GM04504 (cell line): ENCODE results near the gene TTLL8.

Source experiments
- DNase-seq: peaks from one replicate; pipeline ENCODE4 v3.0.0-alpha.2; 2012; ENCODE audit warnings: low read depth

TTLL8 gene

DNA sequence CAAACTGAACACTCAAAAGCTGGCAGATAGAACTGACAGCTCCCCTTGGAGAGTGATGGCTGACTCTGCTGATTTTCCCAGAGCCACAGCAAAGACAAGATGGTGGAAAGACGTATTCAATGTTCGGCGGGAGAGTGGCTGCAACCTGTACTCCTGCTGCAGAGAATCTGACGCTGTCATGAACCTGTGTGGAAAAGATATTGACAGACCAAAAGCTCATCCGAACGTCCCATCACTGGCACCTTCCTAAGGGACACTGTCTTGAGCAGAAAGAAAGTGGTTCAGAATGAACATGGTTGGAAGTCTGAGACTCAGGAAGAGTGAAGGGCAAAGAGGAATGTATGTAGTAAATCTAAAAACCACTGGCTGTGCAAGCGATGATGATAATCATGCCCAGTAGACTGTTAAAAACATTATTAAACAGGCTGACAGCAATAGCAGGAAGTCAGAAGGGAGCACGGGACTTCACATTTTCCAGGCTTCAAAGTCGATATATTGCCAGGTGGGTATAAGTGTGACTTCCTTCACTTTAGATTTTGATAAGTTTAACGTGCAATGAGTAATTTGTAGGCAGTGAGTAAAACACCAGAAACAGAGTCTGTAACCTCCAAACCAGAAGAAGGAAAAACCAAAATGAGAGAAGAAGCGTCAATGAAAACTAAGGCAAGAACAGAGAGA lies 39.4 kb downstream of the TTLL8 start:
- DNase-seq, result no peak

DNA sequence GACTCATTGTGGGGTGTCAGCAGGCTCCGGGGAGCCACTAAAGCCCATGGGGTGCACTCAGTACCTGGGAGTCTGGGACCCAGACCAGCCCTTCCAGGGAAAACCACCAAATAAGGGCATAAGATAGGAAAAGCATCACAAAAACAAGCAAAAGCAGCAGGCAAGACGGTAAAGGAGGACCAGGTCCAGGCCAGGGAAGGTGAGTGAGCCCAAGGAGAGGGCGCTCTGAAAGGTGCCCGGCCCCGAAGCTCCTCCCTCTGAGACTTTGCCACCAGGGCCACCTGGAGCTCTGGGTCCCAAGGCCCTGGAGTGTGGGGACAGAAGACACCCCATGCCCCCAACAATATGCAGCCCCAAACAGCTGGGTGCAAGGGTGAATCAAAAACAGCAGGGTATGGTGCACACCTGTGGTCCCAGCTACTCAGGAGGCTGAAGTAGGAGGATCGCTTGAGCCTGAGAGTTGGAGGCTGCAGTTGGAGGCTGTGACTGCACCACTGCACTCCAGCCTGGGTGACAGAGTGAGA lies 40.3 kb downstream of the TTLL8 start:
- DNase-seq, result no peak

- DNase-seq, result no peak
These were observed 41.0 kb downstream of the TTLL8 start for GRCh38 chr22:50016988-50017700.

DNA sequence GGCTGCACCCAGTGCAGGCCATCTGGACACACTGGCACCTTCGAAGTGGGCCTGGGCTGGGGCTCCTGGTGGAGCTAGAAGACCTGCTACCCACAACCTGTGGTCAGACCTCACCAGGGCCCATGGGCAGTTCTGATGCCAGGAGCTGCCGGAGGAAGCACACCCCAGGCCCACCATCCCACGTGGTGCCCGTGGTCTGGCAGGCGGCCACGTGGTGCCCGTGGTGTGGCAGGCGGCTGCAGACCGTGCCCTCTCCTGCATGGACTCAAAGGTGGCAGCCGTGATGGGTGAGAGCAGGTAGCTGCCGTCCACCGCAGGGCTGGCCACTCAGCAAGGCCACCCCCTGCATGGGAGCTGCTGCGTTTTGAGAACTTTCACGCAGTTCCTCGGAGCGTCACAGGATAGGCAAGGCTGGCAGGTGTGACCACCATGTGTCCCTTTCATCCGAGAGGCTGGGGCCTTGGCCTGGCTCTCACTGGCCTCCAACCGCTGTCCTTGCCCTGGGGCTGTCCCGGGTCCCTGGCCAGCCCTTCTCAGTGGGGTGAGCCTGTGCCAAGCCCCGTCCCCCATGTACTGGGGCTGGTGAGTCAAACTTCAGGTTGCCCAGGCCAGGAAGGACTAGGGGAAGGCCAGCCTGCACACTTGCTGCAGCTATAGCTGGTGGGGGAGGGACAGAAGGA lies 41.6 kb downstream of the TTLL8 start:
- DNase-seq, result no peak

DNA sequence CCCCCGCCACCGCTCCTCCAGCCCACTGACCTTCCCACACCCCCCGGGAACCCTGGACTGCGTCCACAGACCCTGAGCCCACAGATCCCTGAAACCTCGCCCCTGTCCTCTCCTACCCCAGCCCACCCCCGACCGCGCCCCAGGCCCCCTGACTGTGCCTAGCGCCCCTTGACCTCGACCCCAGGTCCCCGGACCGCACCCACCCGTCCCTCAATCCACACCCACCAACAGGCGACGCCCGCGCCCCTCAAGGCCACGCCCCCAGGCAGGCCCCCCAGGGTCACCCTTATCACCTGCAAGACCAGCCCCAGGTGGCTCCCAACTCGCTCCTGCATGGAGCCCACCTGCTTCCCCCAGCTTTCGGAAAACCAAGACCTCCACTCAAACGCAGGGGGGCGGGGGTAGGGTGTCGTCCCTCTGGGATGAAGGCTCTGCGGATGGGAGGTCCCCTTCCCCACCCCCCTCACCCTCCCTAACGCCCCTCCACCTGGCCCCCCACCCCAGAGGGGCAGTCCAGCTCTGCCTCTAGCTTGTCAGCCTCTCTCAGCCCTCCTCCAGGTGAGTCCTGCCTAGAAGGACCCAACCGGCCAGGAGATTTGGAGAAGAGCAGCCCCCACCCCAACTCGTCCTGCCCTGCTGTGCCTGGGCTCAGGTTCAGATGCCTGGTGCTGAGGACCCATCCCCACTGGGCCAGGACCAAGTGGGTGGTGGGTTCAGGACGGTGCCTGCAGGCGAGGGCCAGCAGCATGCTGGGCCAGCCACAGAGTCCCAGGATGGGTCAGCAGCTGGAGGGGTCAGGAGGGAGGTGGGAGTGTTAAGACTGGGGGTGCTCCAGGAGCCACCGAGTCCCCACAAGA lies 42.4 kb downstream of the TTLL8 start:
- DNase-seq, result no peak

DNA sequence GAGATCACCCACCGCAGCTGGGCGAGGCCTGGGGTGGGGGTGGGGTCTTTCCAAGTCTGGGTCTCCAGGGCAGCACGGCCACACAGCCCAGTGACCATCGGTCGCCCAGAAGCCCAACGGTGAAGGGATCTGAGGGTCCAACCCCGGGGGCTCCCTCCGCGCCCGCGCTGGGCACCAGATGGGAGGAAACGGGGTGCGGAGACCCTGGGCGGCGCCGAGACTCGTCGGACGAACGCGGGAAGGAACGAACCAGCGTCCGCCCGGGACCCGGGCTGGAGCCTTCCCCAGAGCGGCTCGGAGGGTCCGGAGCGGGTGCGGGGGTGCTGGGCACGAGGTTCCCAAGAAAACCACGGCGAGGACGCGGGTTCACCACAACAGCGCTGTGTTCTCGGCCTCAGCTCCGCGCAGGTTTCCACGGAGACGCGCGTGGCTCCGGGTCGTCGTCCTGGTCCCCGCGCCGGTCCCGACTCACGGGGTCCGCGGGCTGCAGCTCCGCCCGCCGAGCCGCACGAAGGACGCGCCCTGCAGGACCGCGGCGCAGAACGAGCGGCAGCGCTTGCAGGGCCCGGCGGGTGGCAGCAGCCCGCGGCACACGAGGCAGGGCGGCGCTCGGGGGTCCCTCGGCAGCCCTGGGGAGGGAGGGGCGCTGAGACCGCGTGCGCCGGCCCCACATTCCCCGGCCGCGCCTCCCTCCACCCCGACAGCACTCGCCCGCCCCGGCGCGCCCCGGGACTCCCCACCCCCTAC lies 43.3 kb downstream of the TTLL8 start:
- DNase-seq, result no peak

- DNase-seq, result no peak
These were observed 44.0 kb downstream of the TTLL8 start for GRCh38 chr22:50014053-50014501.

GRCh38 chr22:50012211-50013181 lies 45.6 kb downstream of the TTLL8 start, which contains the start of gene IL17REL:
Gene IL17REL, minus strand, starts transcription at chr22:50012765. Its CDS starts 119 bp downstream, at chr22:50012646.
- no peak for DNase-seq

- DNase-seq, result no peak
These were observed 46.5 kb downstream of the TTLL8 start for GRCh38 chr22:50011447-50012210.

GRCh38 chr22:50010676-50011446 lies 47.2 kb downstream of the TTLL8 start:
- DNase-seq, result no peak

DNA sequence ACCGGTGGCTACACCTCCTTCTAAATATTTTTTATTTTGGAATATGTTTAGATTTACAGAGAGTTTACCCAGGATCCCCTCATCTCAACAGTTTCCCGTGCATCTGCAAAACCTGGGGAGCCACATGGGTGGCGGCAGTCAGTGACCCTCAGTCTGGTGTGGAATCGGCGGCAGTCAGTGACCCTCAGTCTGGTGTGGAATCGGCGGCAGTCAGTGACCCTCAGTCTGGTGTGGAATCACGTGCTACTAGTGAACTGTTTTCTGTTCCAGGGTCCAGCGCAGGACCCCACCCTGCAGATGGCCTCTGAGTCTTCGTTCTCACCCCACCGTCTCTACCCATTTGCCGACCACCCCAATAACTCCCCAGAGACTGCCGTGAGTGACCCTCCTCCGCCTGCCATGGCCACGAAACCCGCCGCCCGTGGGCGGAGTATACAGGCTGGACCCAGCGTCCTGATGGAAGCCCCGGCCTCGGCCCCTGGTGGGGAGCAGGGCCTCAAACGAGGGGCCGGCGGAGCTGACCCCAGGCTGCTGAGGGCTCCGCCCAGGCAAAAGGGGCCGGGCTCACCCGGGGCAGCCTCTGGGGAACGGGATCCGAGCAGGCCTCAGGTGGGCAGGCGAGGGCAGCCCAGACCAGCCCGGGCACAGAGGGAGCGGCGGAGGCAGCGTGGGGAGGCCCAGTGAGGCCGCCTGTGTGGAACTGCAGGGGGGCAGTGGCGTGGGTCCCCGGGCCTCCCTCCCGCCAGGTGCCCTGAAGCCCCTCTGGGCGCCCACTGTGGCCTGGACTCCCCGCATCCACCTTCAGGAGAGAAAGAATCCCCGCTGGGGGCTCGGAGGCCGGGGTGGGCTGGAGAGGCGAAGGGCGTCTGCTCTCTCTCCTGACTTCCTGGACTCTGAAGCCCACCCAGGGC lies 48.1 kb downstream of the TTLL8 start:
- DNase-seq, result no peak

GRCh38 chr22:50009251-50009650 lies 48.8 kb downstream of the TTLL8 start:
- DNase-seq, result no peak

DNA sequence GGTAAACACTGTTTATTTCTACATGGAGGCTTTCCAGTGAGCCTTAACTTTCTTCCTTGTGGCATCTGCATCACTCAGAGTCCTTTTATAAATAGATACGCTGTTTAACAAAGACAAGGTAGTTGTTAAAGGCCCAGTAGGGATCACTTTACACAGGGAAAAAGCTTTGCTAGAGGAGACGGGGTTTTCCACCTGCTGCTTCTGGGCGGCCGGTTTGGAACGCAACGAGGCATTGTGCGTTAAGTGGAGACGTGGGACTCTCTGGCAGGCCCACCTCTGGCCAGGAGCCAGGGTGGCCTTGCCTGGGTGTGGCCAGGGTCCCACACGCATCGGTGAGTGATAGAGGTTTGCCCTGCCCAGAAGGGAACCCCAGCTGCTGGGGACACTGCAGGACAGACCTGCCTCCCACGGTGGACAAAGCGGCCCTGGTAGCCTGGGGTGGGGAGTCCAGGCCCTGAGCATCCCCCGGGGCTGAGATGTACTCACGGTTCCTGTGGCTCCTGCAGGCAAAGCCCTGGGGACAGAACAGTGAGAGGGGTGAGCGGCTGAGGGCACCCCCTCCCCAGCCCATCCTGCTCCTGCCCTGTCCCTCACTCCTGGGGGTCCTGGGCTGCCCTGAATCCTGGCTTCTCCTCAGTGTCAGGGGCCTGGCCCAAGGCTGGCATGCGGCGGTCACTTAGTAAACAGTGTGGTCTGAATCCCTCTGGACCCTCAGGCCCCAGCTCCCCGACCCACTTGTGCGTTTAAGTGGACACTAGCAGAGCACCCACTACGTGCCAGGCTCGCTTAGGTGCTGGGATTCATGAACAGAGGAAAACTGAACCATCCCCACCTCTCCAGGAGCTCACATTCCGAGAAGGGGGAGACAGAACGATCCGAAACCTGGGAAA lies 49.7 kb downstream of the TTLL8 start:
- no peak for DNase-seq

DNA sequence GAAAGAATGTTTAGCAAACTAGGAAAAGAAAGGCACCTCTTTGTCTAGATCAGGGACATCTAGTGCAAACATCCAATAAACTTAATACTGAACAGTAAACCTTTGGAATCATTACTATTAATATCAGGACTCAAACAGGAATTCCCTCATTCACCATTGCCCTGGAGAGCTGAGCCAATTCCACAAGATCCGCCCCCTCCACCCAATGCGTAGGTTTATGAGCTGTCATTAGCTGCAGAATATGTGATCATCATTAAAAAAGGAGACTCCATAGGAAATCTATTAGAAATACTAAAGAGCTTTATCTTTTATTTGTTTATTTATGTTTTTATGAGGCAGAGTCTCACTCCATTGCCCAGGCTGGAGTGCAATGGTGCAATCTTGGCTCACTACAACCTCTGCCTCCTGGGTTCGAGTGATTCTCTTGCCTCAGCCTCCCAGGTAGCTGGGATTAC lies 51.0 kb downstream of the TTLL8 start:
- no peak for DNase-seq

GRCh38 chr22:50004918-50005317 lies 53.2 kb downstream of the TTLL8 start:
- no peak for DNase-seq

DNA sequence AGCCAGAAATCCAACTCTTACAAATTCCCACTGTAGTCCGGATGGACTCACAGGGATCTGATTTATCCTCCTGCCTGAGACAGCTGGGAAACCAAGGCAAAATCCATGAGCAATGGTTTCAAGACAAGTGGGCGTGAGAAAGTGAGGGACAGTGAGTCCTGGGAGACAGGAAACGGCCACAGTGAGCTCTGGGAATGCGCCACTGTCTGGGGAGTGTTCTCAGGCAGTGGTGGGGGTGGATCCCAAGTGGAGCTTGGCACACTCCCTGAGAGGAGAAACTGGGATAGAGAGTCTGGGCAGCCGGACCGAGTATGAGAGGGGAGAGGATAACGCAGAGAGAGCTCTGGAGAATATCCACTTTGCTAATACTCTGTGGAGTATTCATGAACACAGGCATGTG lies 55.3 kb downstream of the TTLL8 start:
- no peak for DNase-seq
